NT2/D1 (cell line): ENCODE results near the gene TTLL1.

ENCODE experiments used
- SUZ12 ChIP-seq: IDR thresholded peaks from 2 replicates; pipeline ENCODE4 v1.6.1; 2011; ENCODE audit not compliant: insufficient read length, insufficient read depth; ENCODE audit errors: extremely low read depth
- YY1 ChIP-seq: IDR thresholded peaks from 2 replicates; pipeline ENCODE4 v1.6.1; 2011; ENCODE audit not compliant: insufficient read length, insufficient read depth
- ZNF274 ChIP-seq: IDR thresholded peaks from 2 replicates; pipeline ENCODE4 v1.6.1; 2011; ENCODE audit warnings: mild to moderate bottlenecking, low read depth, low read length

DNA sequence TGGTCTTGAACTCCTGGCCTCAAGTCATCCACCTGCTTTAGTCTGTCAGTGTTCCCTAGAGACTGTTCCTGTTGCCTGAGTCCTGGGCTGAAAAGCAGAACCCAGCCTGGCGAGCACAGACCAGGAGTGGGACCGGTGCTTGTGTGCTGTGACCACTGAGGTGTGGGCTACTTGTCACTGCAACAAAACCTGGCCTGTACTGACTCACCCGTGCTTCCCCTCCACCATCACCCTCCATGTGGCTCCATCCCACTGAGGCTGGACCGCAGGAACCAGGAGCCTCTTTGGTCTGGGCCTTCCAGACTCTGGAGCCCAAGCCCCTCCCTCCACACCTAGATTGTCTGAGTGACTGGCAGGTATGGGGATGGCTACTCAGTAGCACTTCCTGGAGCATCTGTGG is 45.4 kb upstream of the TTLL1 start:
- TF ChIP-seq ZNF274 (no peak), SUZ12 (no peak), YY1 (no peak)
